Measurements from ENCODE around the gene SLC45A3.

The SLC45A3 gene

DNA sequence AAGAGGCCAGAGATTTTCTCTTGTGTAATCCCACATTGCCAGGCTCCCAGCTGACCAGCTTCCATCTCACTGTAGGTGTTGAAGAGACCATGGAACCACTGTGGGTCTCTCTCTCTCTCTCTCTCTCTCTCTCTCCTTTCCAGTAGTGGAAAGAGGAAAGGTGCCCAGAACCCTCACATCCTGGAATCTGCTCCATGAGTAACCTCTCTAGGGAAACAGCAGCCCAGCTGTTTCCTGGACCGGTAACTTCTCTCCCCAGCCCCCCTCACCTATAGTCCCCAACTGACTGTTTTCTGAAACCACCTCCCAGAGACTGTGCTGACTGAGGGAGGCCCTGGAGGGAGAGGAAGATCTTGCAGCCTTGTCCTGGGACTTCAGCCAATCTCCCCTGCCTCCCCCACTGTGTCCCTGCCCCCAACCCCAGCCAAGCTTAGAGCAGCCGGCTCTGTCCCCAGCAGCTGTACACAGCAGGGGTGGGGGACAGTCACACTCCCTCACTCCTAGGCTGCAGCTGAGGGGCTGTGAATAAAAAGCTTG is 20.6 kb upstream of the SLC45A3 start:
- no peak for DNase-seq (ENCODE audit: low read depth, low spot score)

- no peak for DNase-seq (ENCODE audit: low read depth, low spot score)
Observed at GRCh38 chr1:205699416-205699815, 19.1 kb upstream of the SLC45A3 start.

GRCh38 chr1:205698921-205699320 is 18.6 kb upstream of the SLC45A3 start:
- no peak for DNase-seq (ENCODE audit: low read depth, low spot score)

DNA sequence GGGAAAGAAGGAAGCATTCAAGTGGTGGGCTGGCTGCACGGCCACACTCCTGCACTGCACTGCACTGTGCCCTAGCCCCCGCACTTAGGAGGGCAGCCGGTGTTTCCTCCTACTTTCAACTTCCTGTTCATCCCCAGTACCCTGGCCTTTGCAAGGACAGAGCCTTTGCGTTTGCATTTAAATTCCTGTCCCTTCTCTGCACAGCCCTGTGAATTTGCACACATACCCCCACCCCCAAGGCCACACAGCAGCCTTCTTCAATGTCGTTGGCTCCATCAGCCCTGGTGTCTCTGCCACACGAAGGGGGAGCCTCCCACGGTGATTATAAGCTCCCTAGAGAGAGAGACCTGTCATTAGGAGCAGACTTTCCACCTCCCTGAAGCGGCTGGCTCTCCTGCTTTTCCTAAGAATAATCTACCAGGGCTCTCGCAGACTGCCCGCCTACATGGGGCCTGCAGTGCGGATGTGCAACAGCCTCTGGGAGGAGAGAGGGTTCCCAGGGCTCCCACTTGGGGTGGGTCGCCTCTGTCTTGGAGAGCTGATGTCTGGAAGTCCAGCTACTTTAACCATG is 13.2 kb upstream of the SLC45A3 start:
- DNase-seq (ENCODE audit: low read depth, low spot score): no peak

DNA sequence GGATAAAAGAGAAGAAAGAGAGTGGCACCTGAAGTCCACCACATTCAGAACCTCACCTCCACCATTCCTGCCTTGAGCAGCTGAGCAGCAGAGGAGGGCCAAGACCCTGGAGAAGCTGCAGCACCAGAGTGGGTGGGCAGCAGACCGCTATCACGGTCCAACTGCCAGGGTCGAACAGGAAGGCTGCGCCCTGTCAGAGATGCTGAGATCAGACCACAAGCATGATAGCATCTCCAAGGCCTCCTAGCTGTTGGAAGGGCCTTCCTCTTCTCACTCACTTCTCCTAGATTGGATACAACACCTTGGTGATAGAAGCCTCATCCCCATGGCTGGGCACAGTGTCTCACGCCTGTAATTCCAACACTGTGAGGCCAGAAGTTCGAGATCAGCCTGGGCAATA is 12.1 kb upstream of the SLC45A3 start:
- no peak for DNase-seq (ENCODE audit: low read depth, low spot score)

GRCh38 chr1:205690122-205690756 is 9.9 kb upstream of the SLC45A3 start:
- no peak for DNase-seq (ENCODE audit: low read depth, low spot score)

DNA sequence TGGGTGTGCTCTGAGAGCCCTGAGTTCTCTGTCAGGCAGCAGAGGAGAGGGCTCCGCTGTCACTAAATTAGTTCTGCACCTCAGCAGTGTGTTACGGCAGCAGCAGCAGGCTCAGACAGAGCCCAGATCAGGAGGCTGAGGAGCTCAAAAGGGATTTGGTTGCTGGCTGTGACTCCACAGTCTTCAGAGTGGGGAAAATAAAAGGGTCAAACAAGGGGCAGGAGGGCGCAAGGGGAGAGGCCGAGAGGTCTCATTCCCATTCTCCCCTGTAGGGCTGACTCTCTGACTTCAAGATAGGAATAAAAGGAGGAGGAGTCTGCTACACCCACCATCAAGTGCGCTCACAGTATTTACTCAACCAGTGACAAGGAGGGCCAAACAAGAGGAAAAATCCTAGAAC is 9.2 kb upstream of the SLC45A3 start:
- DNase-seq (ENCODE audit: low read depth, low spot score): no peak

GRCh38 chr1:205688171-205689080 is 8.1 kb upstream of the SLC45A3 start:
- no peak for DNase-seq (ENCODE audit: low read depth, low spot score)

- no peak for DNase-seq (ENCODE audit: low read depth, low spot score)
Observed at GRCh38 chr1:205687242-205687641, 6.9 kb upstream of the SLC45A3 start.

DNA sequence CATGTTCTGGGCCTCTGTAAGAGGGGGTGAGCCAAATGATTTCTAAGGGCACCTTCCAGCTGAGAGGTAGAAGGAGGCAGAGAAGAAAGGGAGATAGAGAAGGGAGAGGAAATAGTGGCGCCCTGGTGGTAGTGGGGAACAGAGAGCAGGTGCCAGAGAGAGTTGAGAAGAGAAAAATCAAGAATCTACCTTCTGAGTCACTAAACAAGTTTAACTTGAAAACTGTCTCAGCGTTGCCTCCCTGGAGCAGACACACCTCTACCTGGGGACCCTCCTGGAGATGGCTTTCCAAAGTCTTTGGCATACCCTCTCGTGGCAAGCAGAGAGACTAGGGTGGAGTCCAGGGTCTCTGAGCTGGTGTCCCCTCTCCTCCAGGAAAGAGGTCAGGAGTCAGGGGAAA is 1.1 kb upstream of the SLC45A3 start:
- DNase-seq (ENCODE audit: low read depth, low spot score): no peak

DNA sequence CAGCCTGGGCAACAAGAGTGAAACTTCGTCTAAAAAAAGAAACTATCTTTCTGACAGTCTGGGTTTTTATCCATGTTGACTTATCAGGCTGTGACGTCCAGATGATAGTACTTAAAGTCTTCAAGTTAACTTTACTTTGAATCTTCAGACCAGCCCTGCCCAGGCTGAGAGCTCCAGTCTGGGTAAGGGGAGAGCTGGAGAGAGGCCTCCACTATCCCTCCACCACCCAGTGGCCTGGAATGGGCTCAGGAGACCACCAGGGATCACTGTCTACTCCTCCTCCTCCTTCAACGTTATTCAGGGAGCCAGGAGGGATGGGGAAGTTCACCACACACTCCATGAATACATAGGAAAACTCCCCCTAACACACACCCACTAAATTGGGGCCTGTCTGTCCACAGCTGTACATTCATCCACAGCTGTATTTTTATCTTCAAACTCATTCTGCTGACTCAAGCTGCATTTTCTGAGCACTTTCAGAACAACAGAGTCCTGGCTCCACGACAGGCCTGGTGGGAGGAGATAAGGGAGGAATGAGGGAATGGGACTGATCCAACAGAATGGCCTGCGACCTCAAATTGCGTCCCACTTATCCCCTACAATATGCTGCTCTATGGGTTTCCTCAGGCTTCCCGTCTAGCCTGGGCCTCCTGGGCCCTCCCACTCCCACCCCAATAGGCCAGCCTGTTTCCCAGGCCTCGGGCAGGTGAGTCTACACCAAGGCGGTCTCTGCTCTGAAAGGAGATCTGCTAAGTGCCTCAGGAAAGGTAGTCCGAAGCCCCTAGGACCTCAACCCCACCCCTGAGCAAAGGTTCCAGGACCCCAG is 1.8 kb downstream of the SLC45A3 start:
- no peak for DNase-seq (ENCODE audit: low read depth, low spot score)

DNA sequence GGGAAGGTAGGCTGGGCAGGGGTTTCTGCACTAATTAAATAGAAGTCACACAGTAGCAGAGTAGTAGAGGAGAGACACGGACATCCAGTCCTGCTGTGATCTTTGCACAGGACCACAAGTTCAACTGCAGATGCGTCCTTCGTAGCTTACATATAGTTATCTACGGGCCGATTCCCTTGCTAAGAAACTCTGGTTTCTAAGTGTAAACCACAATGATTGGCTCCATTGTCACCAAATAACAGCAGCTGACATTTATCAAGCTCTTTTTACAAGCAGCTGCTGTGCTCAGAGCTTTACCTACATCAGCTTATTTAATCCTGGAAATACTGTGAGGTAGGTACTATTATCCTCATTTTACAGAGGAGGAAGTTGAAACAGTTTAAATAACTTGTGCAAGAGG is 3.1 kb downstream of the SLC45A3 start:
- no peak for DNase-seq (ENCODE audit: low read depth, low spot score)

- no peak for DNase-seq (ENCODE audit: low read depth, low spot score)
Observed at GRCh38 chr1:205676597-205676996, 3.7 kb downstream of the SLC45A3 start.

DNA sequence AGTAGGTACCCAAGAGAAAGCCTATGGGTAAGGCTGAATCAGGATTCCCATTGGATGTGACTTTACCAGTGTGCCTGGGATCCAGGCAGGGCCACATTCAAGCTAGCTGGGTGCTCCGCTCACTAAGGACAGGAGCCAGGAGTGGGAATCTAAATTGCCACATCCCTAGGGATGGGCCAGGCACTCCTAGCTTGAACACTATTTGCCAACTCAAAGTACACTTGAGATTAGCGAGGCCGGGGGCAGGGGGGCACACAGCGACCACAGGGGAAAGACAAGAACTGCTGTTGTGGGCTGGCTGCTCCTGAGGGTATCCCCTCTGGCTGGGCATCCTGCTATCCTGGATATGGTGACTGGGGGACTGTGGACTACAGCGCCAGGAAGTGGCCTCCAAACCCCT is 4.3 kb downstream of the SLC45A3 start:
- no peak for DNase-seq (ENCODE audit: low read depth, low spot score)

- DNase-seq (ENCODE audit: low read depth, low spot score): no peak
Observed at GRCh38 chr1:205675247-205675646, 5.1 kb downstream of the SLC45A3 start.

DNA sequence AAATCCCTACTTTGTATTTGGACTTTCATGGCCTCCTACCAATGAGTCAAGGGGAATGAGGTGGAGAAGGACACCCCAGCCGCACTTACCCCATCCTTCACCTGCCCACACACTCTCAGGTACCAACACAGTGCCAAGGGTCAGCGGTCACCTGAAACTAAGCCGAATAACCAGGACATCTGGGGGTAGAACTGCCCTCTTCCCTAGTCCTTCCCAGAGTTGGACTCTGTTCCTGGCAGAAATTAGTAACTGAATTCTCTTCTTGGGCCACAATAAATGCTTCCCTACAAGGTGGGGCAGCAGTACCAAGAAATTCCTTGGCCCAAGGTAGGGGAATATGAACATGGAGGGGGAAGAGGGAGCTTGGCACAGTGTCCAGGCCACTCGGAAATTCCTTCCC is 7.3 kb downstream of the SLC45A3 start:
- no peak for DNase-seq (ENCODE audit: low read depth, low spot score)

DNA sequence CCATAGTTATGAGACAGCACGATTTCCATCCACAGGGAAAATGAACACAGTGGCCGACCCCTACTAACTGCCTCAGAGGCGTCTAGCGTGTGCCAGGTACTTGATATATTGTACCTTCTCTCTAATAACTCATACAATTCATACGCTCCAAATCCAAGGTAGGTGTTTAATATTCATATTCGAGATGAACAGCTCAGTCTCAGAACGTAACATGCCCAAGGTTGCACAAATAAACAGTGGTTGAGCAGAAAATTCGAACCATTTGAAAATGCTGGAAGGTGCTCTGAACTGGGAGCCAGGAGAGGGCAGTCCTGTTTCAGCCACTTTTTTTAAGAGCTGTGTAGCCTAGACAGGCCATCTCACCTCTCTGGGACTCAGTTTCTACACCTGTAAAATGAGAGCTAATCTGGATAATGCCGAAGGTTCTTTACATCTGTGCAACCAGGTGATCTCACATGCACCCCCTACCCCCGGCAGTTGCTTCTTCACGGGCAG is 7.9 kb downstream of the SLC45A3 start:
- no peak for DNase-seq (ENCODE audit: low read depth, low spot score)

- no peak for DNase-seq (ENCODE audit: low read depth, low spot score)
Observed at GRCh38 chr1:205670611-205671430, 9.5 kb downstream of the SLC45A3 start.

GRCh38 chr1:205670150-205670446 is 10.2 kb downstream of the SLC45A3 start:
- DNase-seq (ENCODE audit: low read depth, low spot score): no peak

DNA sequence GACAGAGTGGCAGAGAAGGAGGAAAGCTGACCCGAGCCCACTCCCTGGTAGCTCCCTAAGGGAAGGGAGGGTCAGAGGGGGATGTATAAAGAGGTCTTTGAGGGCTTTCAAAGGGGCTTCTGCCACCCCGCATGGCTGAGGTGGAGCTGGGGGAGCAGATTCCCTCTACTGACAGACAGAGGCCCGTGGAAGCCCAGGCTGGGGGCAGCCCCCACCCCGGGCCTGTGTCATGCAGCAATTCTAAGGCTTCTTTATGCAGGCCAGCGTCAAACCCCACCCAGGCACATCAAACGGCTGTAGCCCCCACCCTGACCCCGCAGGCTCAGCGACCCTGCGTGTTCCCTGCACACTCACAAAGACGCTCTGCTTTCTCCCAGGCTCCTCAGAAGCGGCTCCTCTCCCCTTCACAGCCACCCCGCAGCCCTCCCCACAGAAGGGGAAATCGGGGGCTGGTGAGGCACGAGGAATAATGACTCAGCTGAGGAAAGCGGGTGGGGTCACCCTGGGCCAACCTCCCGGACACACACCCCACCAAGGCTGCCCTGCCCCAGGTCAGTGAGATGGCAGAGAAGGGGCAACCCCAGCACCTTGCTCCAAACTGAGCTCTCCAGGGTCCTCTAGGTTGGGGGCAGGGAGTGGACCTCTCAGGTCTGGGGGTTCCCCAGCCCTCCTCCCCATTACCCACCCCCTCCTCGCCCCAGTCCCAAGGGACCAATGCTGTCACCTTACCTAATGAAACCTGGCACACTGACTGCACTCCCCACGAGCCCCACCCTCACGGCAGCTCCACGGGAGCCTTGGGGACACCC is 10.8 kb downstream of the SLC45A3 start:
- DNase-seq (ENCODE audit: low read depth, low spot score): no peak

Data from brain pericyte (primary cell).